HG03571 (cell line): ENCODE measurements around the gene FBXW4.
"Not testable (repeated sequence)": the region's sequence is repeated elsewhere in the genome, so short reads cannot be mapped to it uniquely, and the experiment has no call there.

Source experiments
- ATAC-seq: cut with Tn5 transposase; IDR thresholded peaks from one replicate; pipeline ENCODE4 v1.9.1; 2021; ENCODE audit not compliant: unreplicated experiment

Gene FBXW4

GRCh38 chr10:101658975-101659374 lies 36.0 kb downstream of the FBXW4 start:
- ATAC-seq: no peak

GRCh38 chr10:101656890-101657289 lies 38.1 kb downstream of the FBXW4 start:
- ATAC-seq: no peak

GRCh38 chr10:101655570-101655969 lies 39.4 kb downstream of the FBXW4 start:
- no peak for ATAC-seq

- ATAC-seq: no peak
These were observed 41.4 kb downstream of the FBXW4 start for GRCh38 chr10:101653536-101653935.

- ATAC-seq: no peak
These were observed 43.6 kb downstream of the FBXW4 start for GRCh38 chr10:101651336-101651735.

- ATAC-seq: no peak
These were observed 44.1 kb downstream of the FBXW4 start for GRCh38 chr10:101650863-101651262.

GRCh38 chr10:101649525-101650085 lies 45.4 kb downstream of the FBXW4 start:
- ATAC-seq: no peak

GRCh38 chr10:101647255-101647654 lies 47.7 kb downstream of the FBXW4 start:
- ATAC-seq: no peak

GRCh38 chr10:101646364-101646763 lies 48.6 kb downstream of the FBXW4 start:
- no peak for ATAC-seq

GRCh38 chr10:101645659-101646058 lies 49.3 kb downstream of the FBXW4 start:
- no peak for ATAC-seq

- ATAC-seq: no peak
These were observed 51.0 kb downstream of the FBXW4 start for GRCh38 chr10:101644002-101644401.

- ATAC-seq: no peak
These were observed 51.4 kb downstream of the FBXW4 start for GRCh38 chr10:101643546-101643945.

GRCh38 chr10:101639141-101639900 lies 55.6 kb downstream of the FBXW4 start:
- no peak for ATAC-seq

- not testable (repeated sequence) for ATAC-seq
These were observed 61.5 kb downstream of the FBXW4 start for GRCh38 chr10:101633510-101633909.

GRCh38 chr10:101631821-101632475 lies 63.0 kb downstream of the FBXW4 start:
- ATAC-seq: no peak

- no peak for ATAC-seq
These were observed 64.4 kb downstream of the FBXW4 start for GRCh38 chr10:101630633-101630920.

GRCh38 chr10:101629837-101630632 lies 64.9 kb downstream of the FBXW4 start:
- ATAC-seq: no peak

- no peak for ATAC-seq
These were observed 69.1 kb downstream of the FBXW4 start for GRCh38 chr10:101625821-101626412.

- ATAC-seq: no peak
These were observed 70.4 kb downstream of the FBXW4 start for GRCh38 chr10:101624526-101625102.

GRCh38 chr10:101623528-101623927 lies 71.4 kb downstream of the FBXW4 start:
- ATAC-seq: no peak

- no peak for ATAC-seq
These were observed 75.0 kb downstream of the FBXW4 start for GRCh38 chr10:101619983-101620382.
